Kidney (tissue), 14 donors: ENCODE results near the gene ZNF189. TPM values are rescaled to one million over a fixed set of nuclear protein-coding genes. Genes with fewer than 3 reads are reported as not detected.

Experiments used
- DNase-seq, 5 donors: peaks; one replicate each; pipeline ENCODE4 v3.0.0-alpha.2; 2013 to 2020
- FAIRE-seq: peaks from 2 replicates; lab custom pipeline; 2012; peaks lifted over from hg19 to GRCh38; lab: Jason Lieb, UNC
- H3K27ac ChIP-seq, 2 donors: one replicate each; pipeline ENCODE4 v1.7.0; 2013; ENCODE audit warnings: low read depth in 2 of 2, low read length in 2 of 2, inconsistent platforms in 1 of 2
- H3K27me3 ChIP-seq: one replicate; pipeline ENCODE4 v1.7.1; 2013; ENCODE audit warnings: low read length, inconsistent platforms; ENCODE audit not compliant: control insufficient read depth, insufficient read depth
- H3K36me3 ChIP-seq, 3 donors: one replicate each; pipeline versions ENCODE4 v1.7.0 to v1.7.1; 2013; ENCODE audit warnings: low read length in 3 of 3, control low read depth in 1 of 3, inconsistent platforms in 1 of 3; ENCODE audit not compliant: insufficient read depth in 3 of 3, control insufficient read depth in 2 of 3
- H3K4me1 ChIP-seq, 3 donors: one replicate each; pipeline versions ENCODE4 v1.7.0 to v1.7.1; 2013; ENCODE audit warnings: low read length in 3 of 3, inconsistent platforms in 1 of 3, low read depth in 1 of 3; ENCODE audit not compliant: control insufficient read depth in 2 of 3, insufficient read depth in 2 of 3
- H3K4me3 ChIP-seq, 3 donors: one replicate each; pipeline versions ENCODE4 v1.7.0 to v1.8.1; 2013; ENCODE audit warnings: low read length in 3 of 3, control low read depth in 1 of 3, inconsistent platforms in 1 of 3
- H3K9ac ChIP-seq, 3 donors: one replicate each; pipeline versions ENCODE4 v1.7.0 to v1.7.1; 2013; ENCODE audit warnings: low read length in 3 of 3, control low read depth in 1 of 3, inconsistent platforms in 1 of 3
- H3K9me3 ChIP-seq, 3 donors: one replicate each; pipeline versions ENCODE4 v1.7.0 to v1.7.1; 2013; ENCODE audit warnings: low read length in 3 of 3, control low read depth in 1 of 3, inconsistent platforms in 1 of 3; ENCODE audit not compliant: control insufficient read depth in 2 of 3, insufficient read depth in 1 of 3
- CTCF ChIP-seq: IDR thresholded peaks from 3 replicates; pipeline ENCODE4 v1.5.1; 2012; ENCODE audit warnings: mild to moderate bottlenecking, moderate library complexity, borderline replicate concordance; ENCODE audit not compliant: insufficient read depth; ENCODE audit errors: extremely low read depth
- intact Hi-C: fragments of 100-400 bp; cut with DNase I; formaldehyde crosslinking; loops from one replicate; pipeline ENCODE4 v1.11.1; 2022
- polyA plus RNA-seq: library from polyadenylated mRNA; stranded (reverse); fragments of 350-450 nt; fragmentation: Illumina TruSeq; extraction: RNeasy Lipid Tissue Mini Kit (QIAGEN cat#74804); gene quantifications from one replicate; pipeline ENCODE4 v1.2.3, GENCODE V29; 2014; ENCODE audit warnings: low read depth, low replicate concordance; ENCODE audit not compliant: insufficient read depth
- total RNA-seq: library from RNA; stranded (reverse); fragmentation: NEBNext Ultra II Directional; extraction: Animal tissue kit (Norgen Biotek cat#: 25700); gene quantifications from one replicate; pipeline ENCODE4 v1.2.1, GENCODE V29; 2021
- donor health status: control.
- donor health status: control.
- donor health status: control.
- donor health status: control.
- donor health status: control.
- donor health status: DM: yes; HTN: yes; CAD: no.
- donor health status: Normal renal cell carcinoma (clear cell type).

Gene ZNF189
- total and polyA plus RNA-seq, 2 donors from 2014 or later, result 13.1 to 22.9 TPM

GRCh38 chr9:101437806-101438232, 39.2 kb downstream of the ZNF189 start:
- FAIRE-seq, result peak; percentile 66
- peaks cover 0 to 8% (median 0%) of the 10 kb centered on the region in 3 donors for H3K4me1 ChIP-seq
- peaks cover 0 to 12% (median 0%) of the 10 kb centered on the region in 3 donors for H3K36me3 ChIP-seq
- H3K27ac ChIP-seq, result peak overlapping the region; percentile 63 to 80
- TF ChIP-seq CTCF, result no peak
- intact Hi-C loops, result no loop called here
- no peaks in the 10 kb centered on the region for H3K27me3 ChIP-seq
- no peak overlapping the region for H3K4me3 ChIP-seq
- H3K9ac ChIP-seq, result no peak overlapping the region
- H3K9me3 ChIP-seq, result no peaks in the 10 kb centered on the region
- DNase-seq, result peak in 1 of 5 donors; percentile 40

GRCh38 chr9:101438523-101438922, 39.9 kb downstream of the ZNF189 start:
- TF ChIP-seq CTCF, result no peak
- intact Hi-C loops, result no loop called here
- Histone ChIP-seq H3K9ac (peak overlapping the region in 1 of 3 donors; percentile 12), H3K27ac (peak overlapping the region; percentile 54 to 61), H3K4me1 (peaks cover 0 to 13% (median 0%) of the 10 kb centered on the region in 3 donors), H3K27me3 (no peaks in the 10 kb centered on the region), H3K4me3 (peak overlapping the region in 1 of 3 donors; percentile 64), H3K36me3 (peaks cover 0 to 12% (median 0%) of the 10 kb centered on the region in 3 donors), H3K9me3 (no peaks in the 10 kb centered on the region)
- DNase-seq, result no peak
- FAIRE-seq, result no peak

GRCh38 chr9:101440714-101441230, 42.1 kb downstream of the ZNF189 start:
- peak overlapping the region in 1 of 3 donors; percentile 60 for H3K9ac ChIP-seq
- intact Hi-C loops, result no loop called here
- H3K4me1 ChIP-seq, result peaks cover 0 to 13% (median 0%) of the 10 kb centered on the region in 3 donors
- no peaks in the 10 kb centered on the region for H3K9me3 ChIP-seq
- H3K4me3 ChIP-seq, result peak overlapping the region in 2 of 3 donors; percentile 39 to 64
- FAIRE-seq, result no peak
- H3K27ac ChIP-seq, result peak overlapping the region; percentile 56 to 77
- no peaks in the 10 kb centered on the region for H3K36me3 ChIP-seq
- DNase-seq, result no peak
- H3K27me3 ChIP-seq, result no peaks in the 10 kb centered on the region
- no peak for TF ChIP-seq CTCF
